Measurements from ENCODE around the gene ZBP1.
"Not testable (repeated sequence)": the region's sequence is repeated elsewhere in the genome, so short reads cannot be mapped to it uniquely, and the experiment has no call there.

Gene ZBP1

DNA sequence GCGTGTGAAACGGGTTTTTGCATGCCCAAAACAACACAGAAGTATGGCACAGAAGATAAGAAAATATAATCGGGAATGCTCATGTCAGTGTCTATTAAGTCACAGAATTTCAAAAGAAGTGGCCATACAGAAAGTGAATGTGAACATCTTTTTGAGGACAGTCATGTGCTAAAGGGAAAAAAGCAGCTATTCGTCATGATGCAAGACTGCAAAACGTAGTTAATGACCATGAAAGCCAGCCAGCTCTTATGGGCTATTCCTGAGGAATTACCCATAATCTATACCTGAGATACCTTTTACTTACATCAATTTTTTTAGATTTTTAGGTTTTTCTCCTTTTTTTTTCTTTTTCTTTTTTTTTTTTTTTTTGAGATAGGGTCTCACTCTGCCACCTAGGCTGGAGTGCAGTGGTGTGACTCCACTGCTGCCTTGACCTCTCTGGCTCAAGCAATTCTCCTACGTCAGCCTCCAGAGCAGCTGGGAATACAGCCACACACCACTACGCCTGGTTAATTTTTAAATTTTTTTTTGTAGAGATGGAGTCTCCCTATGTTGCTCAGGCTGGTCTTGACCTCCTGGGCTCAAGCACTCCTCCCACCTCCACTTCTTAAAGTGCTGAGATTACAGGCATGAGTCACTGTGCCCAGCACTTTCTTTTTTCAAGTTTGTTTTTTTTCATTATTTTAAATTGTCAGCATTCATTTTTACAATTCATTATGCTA is 18.1 kb upstream of the ZBP1 start:
- no peak for DNase-seq

DNA sequence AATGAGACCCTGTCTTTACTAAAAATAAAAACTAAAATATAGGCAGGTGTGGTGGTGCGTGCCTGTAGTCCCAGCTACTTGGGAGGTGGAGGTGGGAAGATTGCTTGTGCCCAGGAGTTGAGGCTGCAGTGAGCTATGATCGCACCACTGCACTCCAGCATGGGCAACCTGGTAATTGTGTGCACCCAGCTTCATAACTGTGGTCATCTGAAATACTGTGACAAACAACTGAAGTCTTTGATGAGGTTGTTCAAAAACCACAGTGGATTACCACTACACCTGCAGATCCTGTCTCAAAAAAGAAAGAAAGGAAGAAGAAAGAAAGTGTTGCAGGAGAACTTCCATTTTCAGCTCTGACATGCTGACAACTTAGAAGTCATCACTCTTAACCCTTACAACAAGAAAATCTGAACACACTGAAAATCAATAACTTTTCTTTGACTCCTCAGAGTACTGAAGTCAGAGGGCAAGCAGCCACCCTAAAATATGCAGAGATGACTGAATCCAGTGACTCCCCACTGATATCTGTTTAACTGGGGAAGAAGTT is 13.8 kb upstream of the ZBP1 start:
- DNase-seq = peak; percentile 52

DNA sequence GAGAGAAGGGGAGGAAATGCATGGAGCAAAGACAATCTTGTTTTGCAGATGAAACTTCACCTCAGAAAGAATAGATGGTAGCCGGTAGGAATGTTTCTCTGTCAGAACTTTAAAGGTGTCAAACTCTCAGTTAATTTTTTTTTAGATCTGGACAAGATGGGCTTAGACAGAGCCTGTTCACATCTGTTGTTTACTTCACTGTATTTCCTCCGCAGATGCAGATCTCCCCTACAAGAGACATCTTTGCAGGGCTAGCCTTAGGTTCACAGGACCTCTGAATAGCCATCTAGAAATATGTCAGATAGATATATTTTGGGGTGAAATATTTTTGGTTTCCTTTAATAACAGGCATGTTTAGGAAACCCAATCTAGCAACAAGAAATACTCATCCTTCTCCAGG is 12.1 kb upstream of the ZBP1 start:
- DNase-seq = no peak

DNA sequence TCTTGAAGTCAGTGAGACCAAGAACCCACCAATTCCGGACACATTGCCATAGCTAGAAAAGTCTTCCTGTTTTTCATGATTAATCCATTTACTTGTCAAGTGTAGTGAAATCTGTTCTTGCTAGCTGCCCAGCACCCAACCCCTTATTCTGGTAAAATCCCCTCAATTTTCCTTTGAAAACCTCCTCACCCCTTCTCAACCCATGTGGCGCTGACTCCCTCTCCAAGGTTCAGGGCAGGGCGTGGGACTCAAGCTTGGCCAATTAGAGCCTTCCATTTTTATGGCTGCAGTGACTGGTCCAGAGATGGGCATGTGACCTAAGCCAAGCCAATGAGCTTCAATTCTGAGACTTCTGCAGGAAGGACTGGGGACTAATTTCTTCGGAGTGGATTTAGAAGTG is 9.8 kb upstream of the ZBP1 start:
- peak; percentile 31 for DNase-seq

DNA sequence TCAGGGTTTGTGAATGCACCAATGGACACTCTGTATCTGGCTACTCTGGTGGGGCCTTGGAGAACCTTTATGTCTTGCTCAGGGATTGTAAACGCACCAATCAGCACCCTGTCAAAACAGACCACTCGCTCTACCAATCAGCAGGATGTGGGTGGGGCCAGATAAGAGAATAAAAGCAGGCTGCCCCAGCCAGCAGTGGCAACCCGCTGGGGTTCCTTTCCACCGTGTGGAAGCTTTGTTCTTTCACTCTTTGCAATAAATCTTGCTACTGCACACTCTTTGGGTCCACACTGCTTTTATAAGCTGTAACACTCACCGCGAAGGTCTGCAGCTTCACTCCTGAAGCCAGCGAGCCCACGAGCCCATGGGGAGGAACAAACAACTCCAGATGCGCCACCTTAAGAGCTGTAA is 9.3 kb upstream of the ZBP1 start:
- DNase-seq = peak; percentile 57

DNA sequence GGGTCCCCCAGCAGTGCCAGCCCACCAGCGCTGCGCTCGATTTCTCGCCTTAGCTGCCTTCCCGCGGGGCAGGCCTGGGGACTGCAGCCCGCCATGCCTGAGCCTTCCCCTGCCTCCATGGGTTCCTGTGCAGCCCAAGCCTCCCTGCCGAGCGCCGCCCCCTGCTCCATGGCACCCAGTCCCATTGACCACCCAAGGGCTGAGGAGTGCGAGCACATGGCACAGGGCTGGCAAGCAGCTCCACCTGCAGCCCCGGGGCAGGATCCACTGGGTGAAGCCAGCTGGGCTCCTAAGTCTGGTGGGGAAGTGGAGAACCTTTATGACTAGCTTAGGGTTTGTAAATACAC is 8.7 kb upstream of the ZBP1 start:
- not testable (repeated sequence) for DNase-seq

DNA sequence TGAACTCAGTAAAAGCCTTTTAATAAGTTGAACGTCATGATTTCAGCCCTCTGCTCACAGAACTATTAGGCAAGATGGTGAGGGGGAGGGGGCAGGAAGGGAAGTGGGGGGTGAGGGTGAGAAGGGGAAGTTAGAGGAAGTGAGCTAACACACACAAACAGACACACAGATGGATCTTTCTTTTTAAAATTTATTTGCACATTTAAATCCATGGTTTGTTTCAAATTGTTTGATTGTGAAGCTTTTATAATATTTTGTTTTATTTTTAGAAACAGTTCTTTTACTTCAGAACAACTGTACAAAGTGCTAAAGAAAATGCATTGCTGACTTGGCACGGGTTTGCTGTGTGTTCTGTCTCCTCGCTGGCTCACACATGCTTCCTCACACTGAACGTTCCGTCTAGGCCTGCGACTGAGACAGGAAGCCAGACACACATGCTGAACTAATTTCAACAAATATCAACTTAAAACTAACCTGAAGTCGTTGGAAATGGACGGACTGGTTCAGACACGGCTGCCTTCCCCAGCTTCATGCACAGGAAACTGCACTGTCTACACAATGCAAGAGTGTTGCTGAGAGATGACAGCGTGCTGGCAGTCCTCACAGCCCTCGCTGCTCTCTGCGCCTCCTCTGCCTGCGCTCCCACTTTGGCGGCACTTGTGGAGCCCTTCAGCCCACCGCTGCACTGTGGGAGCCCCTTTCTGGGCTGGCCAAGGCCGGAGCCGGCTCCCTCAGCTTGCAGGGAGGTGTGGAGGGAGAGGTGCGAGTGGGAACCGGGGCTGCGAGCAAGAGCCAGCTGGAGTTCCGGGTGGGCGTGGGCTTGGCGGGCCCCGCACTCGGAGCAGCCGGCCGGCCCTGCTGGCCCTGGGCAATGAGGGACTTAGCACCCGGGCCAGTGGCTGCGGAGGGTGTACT is 8.1 kb upstream of the ZBP1 start:
- DNase-seq = peak; percentile 80

DNA sequence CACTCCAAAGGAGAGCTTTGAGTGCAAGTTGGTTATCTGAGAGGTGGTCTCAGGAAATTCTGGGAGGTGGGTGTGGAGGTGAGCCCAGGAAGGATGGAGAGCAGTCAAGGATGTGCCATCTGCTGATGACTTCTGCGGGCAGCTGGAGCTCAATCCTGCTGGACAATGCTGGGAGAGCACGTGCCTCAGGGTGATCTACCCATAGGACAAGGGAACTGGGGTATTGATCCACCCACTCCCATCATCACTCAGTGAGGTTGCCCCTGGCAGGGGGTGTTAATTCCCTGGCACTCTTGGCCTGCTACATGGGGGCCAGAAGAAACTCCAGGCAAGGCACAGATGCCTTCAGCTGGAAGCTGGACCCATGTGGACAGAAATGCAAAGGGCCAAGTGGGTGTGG is 7.1 kb upstream of the ZBP1 start:
- no peak for DNase-seq

DNA sequence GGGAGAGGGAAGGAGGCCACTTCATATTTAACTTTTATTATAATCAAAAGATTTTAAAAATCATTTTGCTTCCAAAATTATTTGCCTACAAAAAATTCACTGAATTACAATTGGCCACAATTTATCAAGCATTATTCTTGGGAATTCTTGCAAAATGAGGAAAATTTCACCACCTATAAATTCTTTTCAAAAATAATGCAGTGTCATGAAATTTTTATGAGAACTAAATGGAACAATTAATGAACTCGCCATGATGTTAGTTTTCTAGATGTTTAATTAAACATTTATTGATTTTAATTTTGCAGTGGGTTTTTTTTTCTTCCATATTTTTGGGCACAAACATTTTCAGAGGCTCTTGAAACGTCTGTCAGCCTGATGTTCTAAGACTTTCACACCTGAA is 5.8 kb upstream of the ZBP1 start:
- DNase-seq = no peak

DNA sequence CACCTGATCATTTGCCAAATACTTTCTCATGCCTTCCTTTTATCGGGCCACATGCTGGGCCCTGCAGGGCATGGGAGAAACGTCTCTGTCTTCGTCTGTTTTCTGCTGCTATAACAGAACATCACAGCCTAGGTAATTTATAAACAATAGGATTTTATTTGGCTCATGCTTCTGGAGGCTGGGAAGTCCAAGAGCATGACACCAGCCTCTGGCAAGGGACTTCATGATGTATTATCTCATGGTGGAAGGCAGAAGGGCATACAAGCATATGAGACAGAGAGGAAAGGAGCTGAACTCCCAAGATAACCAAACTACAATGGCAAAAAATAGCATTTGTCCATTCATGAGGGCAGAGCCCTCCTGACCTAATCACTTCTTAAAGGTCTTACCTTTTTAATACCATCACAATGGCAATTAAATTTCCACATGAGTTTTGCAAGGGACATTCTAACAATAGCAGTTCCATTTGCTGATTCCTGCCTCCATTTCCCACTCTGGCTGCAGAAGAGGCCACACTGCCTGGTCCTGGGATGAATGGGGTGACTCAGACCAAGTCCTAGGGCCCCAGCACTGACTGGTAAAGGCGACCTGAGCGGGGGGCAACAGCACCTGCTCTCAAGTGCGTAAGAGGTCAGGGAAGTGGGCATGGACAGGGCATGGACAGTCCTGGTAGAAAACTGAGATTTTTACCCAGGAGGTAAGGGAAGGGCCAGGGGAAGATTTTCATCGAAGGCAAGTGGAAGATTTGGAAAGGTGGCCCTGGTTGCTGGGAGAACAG is 5.1 kb upstream of the ZBP1 start:
- no peak for DNase-seq

DNA sequence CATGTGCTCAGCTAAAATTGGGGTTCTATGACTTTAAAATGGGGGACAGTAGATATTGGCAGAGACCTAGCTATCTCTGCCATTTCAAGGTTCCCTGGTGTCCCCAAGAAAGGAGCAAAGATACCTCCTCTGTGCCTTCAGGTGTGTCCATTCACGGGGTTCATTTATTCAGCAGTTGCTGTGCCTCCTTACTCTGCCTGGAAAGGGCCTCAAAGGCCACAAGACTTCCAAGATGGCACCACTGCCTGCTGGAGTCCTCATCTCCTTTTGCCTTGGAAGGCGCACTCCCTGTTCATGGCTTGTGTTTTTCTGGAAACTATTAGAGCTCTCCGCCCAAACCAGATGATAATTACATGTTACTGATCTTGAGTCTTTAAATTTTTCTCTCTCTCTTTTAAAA is 3.9 kb upstream of the ZBP1 start:
- no peak for DNase-seq

DNA sequence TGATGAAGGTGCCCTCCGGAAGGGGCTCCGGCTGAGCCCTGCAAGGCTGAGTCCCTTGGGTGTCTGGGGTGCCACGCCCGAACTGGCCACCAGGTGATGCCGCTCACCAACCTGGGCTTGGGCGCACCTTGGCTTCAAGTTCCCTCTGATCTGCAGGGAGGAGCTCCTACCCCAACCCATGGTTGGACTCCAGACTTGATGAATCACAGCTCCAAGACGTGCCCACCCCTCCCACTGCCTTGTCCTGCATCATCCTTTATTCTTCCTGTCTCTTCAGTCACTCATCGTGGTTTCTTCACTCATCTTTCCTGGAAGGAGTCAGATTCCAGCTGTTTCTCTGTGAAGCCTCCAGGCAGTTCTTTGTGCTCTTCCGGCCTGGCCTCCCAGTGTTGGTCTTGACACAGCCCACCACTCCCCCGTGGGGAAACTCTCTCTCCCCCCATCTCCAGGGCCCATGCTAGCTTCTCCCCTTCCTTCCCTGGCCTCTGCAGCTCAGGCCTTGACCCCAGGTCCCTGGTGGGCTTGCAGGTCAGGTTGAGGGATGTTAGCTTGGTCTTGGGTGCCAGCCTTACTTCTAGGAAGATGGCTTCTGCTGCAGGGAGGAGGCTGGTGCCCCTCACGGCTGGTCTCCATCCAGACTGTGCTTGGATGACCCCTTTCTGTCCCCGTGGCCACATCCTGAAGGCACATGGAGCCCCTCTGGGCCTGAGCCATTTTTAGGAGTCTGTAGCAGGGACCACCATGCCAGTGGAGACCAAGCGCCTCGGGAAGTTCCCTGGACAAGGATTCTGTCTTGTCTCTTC is 2.6 kb upstream of the ZBP1 start:
- DNase-seq = peak; percentile 80

DNA sequence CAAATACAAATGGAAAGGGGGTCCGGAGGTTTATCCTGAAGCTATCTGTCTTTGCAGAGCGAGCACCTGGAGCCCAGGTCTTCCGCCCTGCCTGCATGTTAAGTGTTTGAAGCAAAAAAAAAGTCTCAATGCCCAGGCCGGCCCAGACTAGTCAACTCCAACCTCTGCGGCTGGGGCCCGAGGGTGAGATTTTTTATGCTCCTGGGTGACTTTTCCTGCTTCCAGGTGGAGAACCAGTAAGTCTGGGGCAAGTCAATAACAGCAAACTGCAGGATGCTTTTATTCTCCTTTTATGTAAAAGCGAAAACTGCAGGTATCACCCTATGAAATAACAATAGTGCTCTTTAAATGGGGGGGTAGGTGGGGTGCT is 2.0 kb upstream of the ZBP1 start:
- no peak for DNase-seq

DNA sequence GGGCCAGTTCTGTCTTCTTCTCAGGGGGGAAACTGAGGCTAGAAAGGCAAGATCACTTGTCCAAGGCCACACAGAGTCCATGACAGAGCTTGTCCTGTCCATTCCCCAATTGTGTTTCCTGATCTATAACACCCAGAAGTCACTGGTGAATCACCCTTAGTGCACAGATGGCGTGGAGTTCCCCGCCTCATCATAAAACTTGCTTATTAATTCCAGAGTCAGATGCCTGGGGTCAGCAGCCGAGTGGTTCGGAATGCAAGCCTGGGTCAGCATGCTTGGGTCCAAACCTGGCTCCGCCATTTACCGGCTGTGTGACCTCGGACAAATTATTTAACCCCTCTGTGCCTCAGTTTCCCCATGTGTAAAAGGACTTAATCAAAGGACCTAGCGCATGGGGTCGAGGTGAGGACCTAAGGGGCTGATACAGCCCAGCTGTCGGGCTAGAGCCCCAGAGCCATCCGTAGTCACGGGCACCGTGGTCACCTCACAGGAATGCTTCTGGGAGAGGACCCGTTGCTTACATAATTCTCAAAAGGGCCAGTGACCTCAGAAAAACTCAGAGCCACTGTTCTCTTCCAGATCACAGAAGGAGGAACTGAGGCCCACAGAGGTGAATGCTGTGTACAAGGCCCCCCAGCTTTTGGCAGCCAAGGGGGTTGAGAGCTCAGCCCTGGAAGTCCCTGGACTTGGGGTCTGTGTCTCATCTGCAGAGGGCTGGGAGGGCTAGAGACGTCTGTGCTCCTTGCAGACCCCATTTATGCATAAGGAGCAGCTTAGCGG is 1.4 kb upstream of the ZBP1 start:
- DNase-seq = no peak

DNA sequence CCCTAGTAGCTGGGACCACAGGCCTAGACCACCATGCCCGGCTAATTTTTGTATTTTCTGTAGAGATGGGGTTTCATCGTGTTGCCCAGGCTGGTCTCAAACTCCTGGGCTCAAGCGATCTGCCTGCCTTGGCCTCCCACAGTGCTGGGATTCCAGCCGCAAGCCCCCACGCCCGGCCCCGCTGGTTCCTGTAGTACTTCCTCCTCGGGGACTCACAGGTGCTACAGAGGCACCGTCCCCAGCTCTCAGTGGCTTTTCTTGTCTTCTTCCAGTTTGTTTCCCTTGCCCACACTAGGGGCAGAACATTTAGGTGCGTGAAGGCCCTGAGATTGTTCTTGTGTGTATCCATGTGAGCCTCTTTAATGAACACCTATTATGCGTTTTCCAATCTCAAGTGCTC is 773 bp upstream of the ZBP1 start:
- DNase-seq = no peak

DNA sequence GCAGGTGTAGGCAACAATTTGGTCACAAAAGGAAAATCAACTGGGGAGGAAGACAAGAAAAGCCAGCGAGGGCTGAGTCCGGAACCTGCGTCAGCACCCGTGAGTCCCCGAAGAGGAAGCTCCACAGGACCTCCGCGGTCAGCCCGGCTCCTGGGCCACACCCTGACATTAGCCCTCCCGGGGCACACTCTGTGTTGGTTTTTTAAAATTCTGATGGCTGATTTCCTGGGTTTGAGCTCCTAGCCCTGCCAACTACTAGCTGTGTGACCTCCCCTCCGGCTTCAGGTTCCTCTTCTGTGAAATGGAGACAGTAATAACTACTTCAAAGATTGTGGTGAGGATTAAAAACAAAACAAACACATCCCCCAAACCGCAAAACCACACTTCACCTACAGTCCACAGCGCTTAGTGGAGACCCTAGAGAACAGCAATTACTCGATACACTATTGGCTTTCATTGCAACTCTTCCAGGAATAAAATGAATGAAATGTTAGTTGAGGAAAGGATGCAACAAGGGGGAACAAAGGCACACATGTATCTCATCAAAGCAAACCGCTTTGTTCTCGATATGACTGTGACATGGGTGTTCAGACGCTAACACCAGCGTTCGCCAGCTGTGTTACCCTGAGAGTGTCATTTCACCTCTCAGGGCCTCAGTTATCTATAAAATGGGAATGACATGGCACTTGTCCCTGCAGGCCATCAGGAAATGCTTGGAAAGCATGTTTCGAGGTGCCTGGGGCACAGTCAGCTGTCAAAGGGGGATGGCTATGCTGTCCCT is 985 bp downstream of the ZBP1 start:
- peak; percentile 85 for DNase-seq

DNA sequence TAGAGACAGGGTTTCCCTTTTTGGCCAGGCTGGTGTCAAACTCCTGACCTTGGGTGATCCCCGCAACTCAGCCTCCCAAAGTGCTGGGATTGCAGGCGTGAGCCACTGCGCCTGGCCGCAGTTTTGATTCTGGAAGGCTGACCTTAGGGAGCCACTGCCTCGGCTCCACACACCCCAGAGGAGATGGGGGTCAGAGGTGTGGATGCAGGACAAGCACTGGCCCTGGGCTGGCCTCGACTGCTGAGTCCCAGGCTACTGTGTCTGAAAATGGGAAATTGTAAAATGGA is 1.5 kb downstream of the ZBP1 start:
- no peak for DNase-seq

DNA sequence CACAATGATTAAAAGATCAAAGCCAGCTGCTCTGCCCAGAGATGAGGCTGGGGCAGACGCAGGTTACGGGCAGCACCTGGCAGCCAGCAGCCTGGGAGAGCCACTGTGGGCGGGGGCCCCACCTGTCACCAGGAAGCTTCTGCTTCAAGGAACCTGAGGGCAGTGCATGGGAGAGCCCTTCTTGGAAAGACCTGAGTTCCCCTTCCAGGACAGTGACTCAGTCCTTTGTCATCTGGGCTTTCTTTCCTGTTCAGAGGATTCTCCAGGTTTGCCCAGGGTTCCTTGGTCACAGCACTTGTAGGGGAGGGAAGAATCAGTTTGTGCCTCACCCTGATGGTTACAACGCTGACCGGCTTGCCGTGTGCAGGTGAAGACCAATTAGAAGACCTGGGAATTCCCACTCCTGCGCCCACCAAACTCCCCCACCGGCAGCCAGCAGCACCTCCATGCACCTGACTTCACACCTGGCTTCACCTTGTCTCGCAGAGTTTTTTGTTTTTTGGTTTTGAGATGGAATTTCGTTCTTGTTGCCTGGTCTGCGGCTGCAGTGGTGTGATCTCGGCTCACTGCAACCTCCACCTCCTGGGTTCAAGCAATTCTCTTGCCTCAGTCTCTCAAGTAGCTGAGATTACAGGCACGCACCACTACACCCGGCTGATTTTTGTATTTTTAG is 2.0 kb downstream of the ZBP1 start:
- peak; percentile 34 for DNase-seq

DNA sequence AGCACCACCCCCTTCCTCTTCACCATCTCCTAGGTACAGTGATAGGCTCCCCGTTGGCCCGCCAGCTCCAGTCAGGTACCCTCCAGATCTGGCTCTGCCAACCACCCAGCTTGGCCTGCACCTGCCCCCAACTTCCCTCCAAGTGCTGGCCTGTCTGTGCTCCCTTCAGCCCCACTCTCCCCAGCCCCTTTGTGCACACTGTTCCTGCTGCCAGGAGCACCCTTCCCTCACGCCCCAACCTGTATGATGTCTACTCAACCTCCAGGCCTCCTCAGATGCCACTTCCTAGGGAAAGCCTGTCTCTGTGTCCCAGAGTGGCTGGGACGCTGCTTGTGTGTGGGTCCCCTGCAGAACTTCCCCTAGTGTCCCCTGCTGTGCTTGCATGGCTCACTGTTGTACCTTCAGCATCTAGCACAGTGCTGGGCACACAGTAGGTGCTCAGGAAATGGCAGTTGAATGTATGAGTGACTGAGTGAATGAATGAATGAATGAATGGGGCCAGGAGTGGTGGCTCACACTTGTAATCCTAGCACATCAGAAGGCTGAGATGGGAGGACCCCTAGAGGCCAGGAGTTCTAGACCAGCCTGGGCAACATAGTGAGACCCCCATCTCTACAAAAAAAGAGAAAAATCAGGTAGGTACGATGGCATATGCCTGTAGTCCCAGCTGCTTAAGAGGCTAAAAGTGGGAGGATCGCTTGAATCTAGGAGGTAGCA is 3.0 kb downstream of the ZBP1 start:
- no peak for DNase-seq
